ENCODE measurements around the gene LRRC4B.

LRRC4B gene

DNA sequence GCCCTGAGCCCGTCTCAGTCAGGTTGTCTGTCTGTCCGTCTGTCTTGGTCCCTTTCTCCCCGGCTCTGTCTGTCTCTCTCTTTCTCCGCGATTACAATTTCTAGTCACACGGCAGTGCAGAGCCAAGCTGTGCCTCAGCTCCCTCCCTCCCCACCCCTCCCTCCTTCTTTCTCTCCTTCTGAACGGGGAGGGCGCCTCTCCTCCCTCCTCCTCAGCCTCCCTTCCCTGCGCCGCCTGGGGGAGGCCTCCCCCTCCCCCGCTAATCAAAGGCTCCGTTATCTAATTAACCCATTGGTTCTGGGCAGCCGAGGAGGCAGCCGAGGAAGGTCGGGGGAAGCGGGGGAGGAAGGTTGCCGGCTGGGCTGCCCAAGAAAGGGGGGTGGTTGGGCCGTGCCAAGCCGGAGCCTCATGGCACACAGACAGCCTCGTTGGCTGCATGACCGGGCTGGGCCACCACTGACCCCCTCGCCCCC lies 16.5 kb downstream of the LRRC4B start:
- peak; percentile 57 for DNase-seq

DNA sequence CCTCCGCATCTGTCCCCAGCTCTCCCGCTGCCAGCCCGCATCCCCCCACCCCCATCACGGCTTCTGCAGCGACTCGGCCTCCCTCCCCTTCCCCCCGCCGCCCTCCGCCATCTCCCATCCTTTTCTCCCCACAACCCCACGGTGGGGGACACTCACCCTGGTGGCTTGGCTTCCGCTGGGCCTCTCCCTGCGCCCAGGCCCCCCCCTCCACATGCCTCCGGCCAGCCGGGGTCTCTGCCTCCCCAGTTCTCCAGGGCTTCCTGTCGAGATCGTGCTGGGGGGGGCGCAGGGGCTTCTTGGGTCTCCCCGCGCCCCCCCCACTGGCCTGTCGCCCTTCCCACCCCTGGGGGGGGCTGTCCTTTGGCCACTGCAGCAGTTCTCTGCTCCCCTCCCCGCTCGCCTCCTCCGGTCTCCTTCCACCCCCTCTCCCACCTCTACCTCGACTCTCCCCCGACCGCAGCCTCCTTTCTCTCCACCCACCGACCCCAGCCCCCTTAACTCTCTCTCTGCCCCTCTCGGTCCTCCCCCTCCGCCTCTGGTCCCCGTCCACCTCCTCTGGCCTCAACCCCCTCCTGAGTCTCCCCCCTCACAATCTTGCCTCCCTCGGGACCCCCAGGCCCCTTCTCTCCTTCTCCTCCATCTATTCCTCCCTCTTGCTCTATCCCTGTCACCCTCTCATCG lies 17.1 kb downstream of the LRRC4B start:
- DNase-seq = no peak

DNA sequence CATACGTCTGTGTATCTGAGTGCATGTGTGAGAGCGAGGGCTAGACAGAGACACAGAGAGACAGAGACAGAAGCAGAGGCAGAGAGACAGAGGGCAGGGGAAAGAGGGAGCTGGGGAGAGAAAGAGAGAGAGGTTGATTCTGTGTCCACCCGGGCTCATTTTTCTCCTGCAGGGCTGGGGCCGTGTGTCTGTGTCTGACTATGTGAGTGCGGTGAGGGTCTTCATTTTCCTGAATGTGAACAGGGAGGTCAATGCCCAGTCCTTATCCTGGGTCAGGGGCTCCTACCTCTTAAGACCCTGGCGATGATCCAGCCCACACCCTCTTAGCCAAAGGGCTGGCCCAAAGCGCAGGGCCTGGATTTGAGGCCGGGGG lies 17.7 kb downstream of the LRRC4B start:
- DNase-seq = no peak

DNA sequence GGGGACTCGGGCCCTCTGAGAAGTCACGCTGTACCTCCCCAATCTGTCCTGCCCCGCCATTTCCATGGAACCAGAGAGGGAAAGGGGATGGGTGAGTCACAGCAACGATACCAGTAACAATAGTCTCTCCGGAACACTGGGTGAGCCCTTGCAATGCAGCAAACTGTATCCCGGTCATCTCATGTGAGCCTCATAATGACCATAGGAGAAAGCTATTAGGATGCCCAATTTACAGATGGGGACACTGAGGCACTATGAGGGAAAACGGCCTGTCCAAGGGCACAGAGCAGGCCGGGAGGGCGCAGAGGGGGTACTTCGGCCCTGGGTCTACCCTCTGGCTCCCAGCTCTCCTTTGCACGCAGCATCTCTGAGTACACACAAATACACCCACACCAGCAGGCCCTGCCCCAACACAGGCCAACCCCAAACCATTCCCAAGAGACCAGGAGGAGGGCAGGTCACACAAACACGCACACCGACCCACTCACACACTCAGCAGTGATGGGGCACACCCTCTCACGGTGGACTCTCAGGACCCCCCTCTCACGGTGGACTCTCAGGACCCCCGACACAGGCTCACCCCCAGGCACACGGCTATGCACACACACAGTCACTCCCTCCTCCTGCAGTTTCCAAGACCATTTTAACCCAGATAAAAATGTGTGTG lies 18.2 kb downstream of the LRRC4B start:
- no peak for DNase-seq

DNA sequence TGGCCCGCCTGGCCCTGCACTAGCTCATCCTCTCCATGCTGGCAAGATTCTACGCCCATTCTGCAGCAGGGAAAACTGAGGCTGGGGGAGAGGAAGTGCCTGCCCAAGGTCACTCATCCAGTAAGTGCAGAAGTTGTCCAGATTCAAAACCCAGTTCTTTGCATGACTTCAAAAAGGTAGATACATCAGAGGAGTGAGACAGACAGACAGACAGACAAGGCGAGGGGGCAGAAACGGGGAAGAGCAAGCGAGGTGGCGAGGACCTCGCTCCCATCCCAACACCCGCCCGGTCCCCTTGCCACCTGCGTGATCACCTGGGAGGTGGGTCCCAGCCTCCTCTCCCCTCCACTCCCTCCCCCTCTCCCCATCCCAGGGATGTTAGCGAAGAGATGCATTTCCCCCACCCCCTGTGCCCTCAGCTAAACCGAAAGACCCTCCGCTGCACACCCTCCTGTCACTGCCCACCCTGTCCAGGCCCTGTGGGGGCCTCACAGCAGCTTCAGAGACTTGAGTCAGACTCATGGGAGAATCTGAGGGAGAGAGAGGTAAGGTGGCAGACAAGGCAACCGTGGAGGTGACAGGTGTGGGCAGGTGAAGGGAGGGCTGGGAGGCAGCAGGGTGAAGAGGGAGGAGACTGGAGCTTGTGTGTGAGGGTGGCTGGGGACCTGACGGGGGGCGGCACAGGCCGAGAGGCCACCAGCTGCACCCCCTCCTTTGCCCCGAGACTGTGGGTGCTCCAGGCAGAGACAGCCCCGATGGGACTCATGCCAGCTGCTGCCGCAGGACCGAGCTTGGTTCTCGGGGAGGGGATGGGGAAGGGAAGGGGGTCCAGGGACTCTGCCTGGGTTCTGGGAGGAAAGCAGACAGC lies 18.9 kb downstream of the LRRC4B start:
- DNase-seq = no peak

DNA sequence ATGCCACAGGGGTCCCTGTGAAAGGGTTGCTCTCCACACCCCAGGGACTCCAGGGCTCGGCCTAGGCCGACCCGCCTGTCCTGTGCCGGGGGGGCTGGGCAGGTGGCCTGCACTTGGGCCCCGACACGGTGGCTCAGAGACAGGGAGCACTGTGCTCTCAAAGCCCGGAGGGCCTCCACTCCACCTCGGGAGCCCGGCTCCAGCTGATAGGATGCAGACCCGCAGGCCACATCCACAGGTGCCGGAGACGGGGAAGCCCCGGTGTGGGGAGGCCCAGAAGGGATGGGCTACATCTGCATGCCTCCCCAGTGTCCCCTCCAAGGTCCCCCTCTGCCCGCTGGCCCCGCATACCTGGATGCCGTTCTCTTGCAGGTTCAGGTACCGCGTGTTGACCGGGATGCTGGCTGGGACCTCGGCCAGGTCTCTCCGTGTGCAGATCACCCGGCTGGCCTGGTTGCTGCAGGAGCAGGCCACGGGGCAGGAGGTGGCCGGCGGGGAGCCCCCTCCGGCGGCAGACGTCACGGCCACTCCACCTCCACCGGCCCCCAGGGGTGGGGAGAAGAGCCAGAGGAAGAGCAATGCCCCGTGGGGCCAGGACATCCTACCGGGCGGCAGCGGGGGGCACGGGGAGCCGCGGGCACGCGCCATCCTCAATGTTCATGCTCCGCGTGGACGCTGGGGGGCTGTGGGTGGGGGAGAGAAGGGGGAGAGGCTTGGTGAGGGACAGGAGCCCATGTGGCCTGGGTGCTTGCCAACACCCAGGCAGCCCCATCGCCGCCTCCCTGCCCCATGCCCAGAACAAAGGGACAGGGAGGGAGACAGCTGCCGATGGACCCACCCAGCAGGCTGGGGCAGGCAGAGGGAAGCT lies 19.8 kb downstream of the LRRC4B start:
- no peak for DNase-seq

DNA sequence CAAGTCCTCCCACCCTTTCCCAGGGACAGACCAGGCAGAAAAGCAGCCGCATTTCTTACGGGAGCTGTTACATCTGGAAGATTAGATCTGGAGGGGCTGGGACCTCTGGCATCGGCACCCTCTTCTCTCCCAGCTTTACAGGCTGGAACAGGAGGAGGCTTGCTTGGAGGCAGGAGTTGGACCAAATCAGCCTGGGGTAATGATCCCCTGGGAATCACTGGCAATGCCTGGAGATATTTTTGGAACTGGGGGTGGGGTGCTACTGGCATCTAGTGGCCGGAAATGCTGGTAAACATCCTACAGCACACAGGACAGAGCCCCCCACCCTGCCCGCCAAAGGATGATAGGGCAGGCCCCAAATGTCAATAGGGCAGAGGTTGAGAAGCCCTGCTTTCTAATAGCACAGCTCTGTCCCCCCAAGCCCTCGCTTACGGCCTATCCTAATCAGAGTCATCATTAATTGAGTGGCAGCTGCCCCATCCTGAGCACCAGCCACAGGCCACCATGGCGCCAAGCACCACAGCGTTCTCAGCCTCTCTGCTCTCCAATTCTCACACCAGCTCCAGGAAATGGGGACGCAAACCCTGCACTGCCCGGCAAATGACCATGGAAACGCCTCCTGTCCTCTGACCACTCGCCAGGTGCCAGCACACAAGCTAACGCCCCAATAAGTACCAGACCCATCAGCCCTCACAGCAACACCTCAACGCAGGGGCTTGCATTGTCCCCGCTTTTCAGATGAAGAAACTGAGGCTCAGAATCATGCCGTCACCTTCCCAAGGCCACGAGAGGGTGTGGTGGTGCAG lies 20.6 kb downstream of the LRRC4B start:
- no peak for DNase-seq

DNA sequence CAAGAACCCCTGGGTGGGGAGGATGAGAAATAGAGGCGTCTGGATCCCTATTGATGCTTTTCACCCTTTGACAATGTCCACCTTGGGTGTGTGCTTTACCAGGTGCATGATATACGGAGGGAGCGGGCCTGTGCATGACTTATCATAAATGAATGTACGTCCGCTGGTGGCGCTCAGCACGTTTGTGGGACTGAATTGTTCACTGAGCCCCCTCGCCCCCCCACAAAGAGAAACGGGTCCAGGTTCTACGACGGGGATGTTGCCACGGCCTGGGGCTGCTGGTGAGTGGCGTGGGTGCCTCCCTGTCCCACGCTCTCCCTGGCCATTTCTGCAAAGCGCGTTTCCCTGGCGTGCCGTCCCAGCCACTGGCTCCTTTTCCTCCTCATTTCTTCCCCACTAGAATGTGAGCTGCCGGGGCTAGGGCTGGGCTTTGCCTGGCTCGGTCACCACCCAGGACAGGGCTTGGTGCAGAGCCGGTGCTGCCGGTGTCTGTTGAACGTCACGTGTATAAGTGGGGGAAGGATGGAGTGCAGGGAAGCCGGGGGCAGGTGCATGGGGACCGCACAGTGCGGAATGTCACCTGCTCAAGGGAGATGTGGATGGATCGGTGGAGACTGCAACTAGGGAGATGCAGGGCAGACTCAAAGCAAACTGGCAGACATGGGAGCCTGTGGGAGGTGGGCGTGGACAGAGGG lies 21.6 kb downstream of the LRRC4B start:
- no peak for DNase-seq

DNA sequence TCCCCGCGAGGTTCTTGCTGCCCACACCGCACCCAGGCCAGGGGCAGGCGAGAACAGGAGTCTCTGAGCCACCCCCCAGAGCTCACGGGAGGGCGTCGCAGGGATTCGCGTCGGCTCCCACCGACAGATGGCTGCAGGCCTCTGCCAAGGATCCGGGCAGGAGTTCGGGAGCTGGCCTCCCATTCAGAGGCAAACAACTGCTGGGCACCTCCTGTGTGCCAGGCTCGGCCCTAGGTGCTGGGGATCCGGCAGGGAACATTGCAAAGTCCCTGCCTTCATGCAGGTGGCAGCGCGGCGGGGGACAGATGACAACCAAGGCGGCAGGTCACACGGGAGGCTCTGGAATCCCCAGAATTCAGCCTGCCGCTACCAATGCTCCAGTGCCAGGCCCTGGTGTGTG lies 25.3 kb downstream of the LRRC4B start:
- no peak for DNase-seq

DNA sequence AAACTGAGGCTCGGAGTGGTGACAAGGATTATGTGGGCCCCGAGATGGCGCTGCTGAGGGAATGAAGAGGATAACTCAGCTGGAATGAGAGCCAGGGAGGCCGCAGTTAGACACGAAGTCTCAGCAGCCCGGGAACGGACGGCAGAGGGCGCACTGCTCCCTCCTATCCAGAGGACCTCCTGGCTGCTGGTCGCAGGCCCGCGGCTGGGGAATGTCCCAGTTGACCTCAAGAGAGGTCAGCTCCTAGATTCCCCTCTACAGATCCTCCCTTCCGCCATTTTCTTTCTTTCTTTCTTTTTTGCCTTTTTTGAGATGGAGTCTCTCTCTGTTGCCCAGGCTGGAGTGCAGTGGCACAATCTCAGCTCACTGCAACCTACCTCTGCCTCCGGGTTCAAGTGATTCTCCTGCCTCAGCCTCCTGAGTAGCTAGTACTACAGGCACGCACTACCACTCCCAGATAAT lies 30.4 kb downstream of the LRRC4B start:
- peak; percentile 95 for DNase-seq

DNA sequence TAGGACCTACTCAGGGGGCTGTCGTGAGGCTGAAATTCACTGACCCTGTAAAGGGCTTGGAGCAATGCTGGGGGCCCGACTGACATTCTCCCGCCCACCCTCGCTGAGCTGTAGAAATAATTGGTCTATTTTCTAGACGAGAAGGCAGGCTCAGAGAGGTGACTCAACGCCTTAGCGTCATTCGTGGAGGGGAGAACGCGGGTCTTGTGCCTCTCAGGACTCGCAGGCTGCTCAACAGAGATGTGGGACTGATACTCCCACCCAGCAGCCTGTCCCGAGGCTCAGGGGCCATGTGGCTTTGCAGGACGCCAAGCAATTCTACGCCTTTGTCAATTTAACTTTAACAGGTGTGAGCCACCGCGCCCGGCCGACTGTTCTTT lies 30.9 kb downstream of the LRRC4B start:
- DNase-seq = peak; percentile 70

DNA sequence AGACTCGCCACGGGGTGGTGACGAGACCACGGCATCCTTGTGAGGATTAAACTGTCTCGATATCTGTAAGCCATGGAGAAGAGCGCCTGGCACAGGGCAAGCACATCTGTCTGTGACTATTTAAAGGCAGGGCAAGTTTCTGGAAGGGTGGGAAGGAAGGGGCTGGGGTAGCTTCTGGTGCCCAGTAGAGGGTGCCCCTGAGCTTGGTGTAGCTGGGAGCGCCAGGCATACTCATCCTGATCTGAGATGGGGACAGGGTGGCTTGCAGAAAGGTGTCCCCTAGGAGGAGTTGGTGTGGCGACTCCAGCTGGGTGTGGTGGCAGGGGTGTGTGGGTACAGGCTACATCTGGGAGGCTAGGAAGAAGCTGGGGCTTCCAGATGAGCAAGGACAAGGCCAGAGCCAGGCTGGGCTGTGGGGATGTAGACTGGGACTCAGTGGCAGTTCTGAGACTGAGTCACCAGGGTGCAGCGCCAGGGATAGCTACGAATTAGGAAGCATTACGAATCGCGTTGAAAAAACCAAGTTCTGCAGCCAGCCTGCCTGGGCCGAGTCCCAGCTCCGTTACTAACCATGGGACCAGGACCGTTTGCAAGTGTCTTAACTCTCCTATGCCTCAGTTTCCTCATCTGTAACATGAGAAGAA lies 31.5 kb downstream of the LRRC4B start:
- DNase-seq = peak; percentile 46

DNA sequence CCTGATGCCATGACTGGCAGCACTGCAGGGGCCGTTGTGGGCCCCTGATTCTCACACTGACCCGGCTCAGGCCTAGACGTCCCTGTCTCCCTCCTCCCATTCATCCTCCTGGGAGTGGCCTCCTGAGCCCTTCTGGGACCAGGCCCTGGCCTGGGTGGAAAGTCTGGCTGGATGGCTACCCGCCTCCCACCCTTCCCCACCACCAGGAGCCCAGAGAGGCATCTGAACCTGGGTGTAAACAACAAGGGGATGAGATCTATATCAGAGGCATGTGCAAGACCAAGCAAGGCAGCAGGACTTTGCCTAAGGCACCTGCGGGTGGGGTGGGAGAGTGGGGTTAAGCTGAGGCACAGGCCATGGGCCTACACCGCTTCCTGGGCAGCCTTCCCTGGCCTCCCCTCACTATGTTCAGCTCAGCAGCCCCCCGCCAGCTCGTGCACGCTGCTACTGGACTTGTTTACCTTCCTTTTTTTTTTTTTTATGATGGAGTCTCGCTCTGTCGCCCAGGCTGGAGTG lies 32.5 kb downstream of the LRRC4B start:
- peak; percentile 83 for DNase-seq

DNA sequence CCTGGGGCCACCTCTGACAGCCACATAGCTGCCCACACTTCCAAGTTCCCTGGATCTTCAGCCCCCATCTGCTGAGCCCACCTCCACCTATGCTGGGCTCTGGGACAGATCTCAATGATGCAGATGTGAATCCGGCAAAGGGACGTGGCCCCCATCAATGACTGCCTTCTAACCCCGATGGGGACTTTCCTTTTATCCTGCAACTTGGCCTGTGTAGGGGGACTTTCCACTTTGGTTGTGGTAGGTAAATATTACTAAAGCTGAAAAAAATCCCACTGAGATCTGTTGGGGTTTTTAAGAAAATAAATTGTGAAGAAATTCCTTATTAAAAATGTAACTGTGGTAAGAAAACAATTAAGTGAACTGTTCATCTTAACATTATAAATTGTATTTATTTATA lies 33.8 kb downstream of the LRRC4B start:
- peak; percentile 19 for DNase-seq

DNA sequence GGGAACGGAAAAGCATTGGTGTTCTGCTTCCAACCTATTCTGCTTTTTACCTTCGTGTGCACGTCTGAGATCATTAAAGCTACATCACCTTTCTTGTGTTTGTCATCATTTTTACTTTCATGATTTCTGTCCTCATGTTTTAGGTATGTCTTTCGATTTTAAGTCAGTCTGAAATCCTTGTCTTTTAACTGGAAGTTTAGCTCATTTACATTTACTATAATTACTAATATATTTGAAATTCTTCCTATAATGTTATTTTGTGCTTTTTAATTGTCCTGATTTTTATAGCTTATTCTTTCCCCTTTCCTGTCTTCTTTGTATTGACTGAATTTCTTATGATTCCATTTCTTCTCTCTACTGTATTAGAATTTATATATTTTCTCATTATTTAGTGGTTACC lies 35.3 kb downstream of the LRRC4B start:
- DNase-seq = no peak

DNA sequence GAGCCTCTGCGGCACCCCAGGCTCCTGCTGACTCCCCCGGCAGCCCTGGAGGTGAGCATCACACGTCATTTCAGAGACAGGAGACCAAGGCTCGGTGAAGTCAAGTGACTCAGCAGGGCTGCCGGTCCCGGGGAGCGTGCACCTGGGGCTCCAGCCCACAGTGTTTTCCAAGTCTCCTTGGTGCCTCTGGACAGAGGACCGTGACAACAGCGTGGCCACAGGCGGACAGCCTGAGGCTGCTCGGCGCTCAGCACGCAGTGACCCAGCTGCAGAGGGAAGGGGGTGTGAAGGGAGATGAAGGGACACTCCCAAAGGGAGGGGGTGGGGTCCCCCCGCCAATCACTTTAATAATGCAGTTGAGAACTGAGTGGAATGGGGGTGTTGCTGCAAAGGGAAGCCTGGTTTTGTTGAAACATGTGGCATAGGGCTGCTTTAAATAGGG lies 37.0 kb downstream of the LRRC4B start:
- DNase-seq = no peak

DNA sequence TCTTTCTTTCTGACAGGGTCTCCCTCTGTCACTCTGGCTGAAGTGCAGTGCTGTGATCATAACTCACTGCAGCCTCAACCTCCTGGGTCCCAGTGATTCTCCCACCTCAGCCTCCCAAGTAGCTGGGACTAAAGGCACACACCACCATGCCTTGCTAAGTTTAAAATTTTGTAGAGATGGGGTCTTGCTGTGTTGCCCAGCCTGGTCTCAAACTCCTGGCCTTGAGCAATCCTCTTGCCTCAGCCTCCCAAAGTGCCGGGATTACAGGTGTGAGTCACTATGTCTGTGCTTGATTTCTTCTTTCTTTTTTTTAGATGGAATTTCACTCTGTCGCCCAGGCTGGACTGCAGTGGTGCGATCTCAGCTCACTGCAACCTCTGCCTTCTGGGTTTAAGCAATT lies 40.2 kb downstream of the LRRC4B start:
- DNase-seq = peak; percentile 12

DNA sequence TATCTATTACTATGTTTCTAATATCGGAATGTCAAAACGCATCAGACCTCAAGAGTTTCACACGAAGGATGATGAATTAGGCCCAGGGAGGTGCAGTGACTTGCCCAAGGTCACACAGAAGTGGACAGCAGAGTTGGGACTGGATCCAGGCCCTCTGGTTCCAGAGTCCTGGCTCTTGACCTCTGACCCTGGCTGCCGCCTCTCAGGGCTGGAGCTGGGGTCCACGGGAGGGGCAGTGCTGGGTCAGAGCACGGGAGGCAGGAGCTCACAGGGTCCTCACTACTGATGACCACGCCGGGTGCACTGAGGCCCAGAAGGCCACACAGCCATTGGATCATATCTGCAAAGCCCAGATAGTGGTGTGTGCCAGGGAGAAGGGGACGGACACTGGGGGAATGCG lies 45.4 kb downstream of the LRRC4B start:
- no peak for DNase-seq

DNA sequence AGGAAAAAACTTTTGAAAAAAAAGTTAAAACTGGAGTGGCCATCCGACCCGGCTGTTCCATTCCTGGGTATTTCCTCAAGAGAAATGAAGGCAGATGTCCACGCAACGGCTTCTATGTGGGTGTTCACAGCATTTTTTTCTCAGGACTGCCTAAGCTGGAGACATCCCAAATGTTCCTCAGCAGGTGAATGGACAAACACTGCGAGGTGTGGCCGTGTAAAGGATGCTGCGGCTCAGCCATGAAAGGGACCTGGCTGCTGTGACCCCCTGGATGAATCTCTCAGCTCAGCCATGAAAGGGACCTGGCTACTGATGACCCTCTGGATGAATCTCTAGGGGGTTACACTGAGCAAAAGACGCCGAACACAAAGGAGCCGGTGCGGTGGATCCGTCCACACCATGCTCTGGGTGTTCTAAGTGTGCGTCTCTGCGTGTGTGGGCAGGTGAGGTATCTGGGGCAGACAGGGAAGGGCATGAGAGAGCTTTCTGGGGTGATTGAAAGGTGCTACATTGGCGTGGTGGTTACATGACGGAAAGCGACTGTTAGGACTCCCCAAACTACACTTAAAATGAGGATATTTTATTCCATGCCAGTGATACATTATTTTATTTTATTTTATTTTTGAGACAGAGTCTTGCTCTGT lies 47.3 kb downstream of the LRRC4B start:
- no peak for DNase-seq

All from islet precursor cell (in vitro differentiated cells).